SU-DHL-6 (cell line): ENCODE results near the gene CLP1.

Source experiments
- H2AFZ ChIP-seq: fragments of 200-600 bp; sonication (generic); 2 replicates; pipeline ENCODE4 v1.6.1; 2014; ENCODE audit warnings: low read depth, mild to moderate bottlenecking, moderate library complexity, mixed read lengths, antibody characterized with exemption, low read length; ENCODE audit not compliant: severe bottlenecking
- H3F3A ChIP-seq: fragments of 200-600 bp; shearing (Covaris generic); 2 replicates; pipeline ENCODE4 v1.6.0; 2016; ENCODE audit warnings: antibody characterized with exemption, mild to moderate bottlenecking; ENCODE audit not compliant: insufficient read depth
- H3K27ac ChIP-seq: fragments of 200-600 bp; sonication (generic); 2 replicates; pipeline ENCODE4 v1.5.1; 2016; ENCODE audit warnings: low read depth, mild to moderate bottlenecking, low read length, moderate library complexity, mixed read lengths
- H3K27me3 ChIP-seq: fragments of 200-600 bp; sonication (generic), shearing (Covaris generic); 2 replicates; pipeline ENCODE4 v1.6.0; 2014; ENCODE audit warnings: mild to moderate bottlenecking, low read length
- H3K36me3 ChIP-seq: fragments of 200-600 bp; sonication (generic); 2 replicates; pipeline ENCODE4 v1.6.1; 2014; ENCODE audit warnings: mild to moderate bottlenecking, low read length, mixed read lengths
- H3K4me2 ChIP-seq: fragments of 300-600, 200-600 bp; shearing (Covaris generic), sonication (generic); 2 replicates; pipeline ENCODE4 v1.6.0; 2014; ENCODE audit warnings: low read length, low read depth, mild to moderate bottlenecking; ENCODE audit not compliant: poor library complexity, severe bottlenecking
- H3K4me3 ChIP-seq: fragments of 200-600 bp; sonication (generic); 2 replicates; pipeline ENCODE4 v1.5.1; 2014; ENCODE audit warnings: antibody characterized with exemption, low read length, mild to moderate bottlenecking, mixed read lengths; ENCODE audit not compliant: insufficient read depth, poor library complexity, severe bottlenecking
- H3K79me2 ChIP-seq: fragments of 200-600 bp; sonication (generic); 2 replicates; pipeline ENCODE4 v1.6.1; 2014; ENCODE audit warnings: mild to moderate bottlenecking, low read length, moderate library complexity; ENCODE audit not compliant: insufficient read depth
- H3K9ac ChIP-seq: fragments of 200-600 bp; sonication (generic); 2 replicates; pipeline ENCODE4 v1.7.0; 2014; ENCODE audit warnings: mild to moderate bottlenecking, low read length
- H3K9me2 ChIP-seq: fragments of 200-600 bp; sonication (generic); replicated peaks from 2 replicates; pipeline ENCODE4 v1.6.1; 2014; ENCODE audit warnings: low read length; ENCODE audit not compliant: insufficient read depth
- H3K9me3 ChIP-seq: fragments of 200-600 bp; sonication (generic); 2 replicates; pipeline ENCODE4 v1.6.1; 2014; ENCODE audit warnings: low read length, mixed read lengths; ENCODE audit not compliant: insufficient read depth
- H4K20me1 ChIP-seq: fragments of 200-600 bp; sonication (generic); 2 replicates; pipeline ENCODE4 v1.6.1; 2014; ENCODE audit warnings: low read depth, mild to moderate bottlenecking, antibody characterized with exemption, low read length, moderate library complexity, mixed read lengths
- EZH2phosphoT487 ChIP-seq: fragments of 200-600 bp; sonication (generic), shearing (Covaris generic); conservative IDR thresholded peaks from 2 replicates; pipeline ENCODE4 v1.6.1; 2018; ENCODE audit warnings: mild to moderate bottlenecking, antibody characterized with exemption, low read length, moderate library complexity, mixed read lengths
- TF ChIP-seq, protein P1 (sequence below): fragments of 200-600 bp; sonication (generic); IDR thresholded peaks from one replicate; pipeline ENCODE4 v1.5.1; 2017; ENCODE audit warnings: antibody characterized with exemption, mild to moderate bottlenecking, low read length, moderate library complexity; ENCODE audit not compliant: insufficient read depth, poor library complexity, severe bottlenecking

The CLP1 gene

DNA sequence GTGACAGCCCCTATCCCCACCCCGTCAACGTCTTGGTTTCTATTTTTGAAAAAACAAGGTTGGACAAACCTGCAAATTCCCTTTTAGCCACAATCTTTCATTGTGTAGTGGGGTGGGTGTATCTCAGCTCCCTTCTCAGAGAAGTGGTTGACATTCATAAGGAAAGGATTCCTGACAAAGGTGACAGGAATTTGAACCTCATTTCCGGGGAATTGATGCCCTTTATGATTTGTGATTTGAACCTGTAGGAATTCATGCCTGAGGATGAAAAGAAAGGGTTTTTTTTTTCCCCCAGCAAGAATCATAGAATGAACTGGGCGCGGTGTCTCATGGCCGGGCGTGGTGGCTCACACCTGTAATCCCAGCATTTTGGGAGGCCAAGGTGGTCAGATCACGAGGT, 22.3 kb upstream of the CLP1 start:
- Histone ChIP-seq H3K4me3 (no peak overlapping the region), H3K9me2 (no peaks in the 10 kb centered on the region), H3K27me3 (no peaks in the 10 kb centered on the region), H3K9ac (no peak overlapping the region), H3K9me3 (no peaks in the 10 kb centered on the region), H3K4me2 (no peak overlapping the region), H3K79me2 (no peaks in the 10 kb centered on the region), H2AFZ (no peak overlapping the region), H3F3A (no peaks in the 10 kb centered on the region), H3K36me3 (no peaks in the 10 kb centered on the region), H4K20me1 (no peaks in the 10 kb centered on the region), H3K27ac (no peak overlapping the region)
- no peak for TF ChIP-seq EZH2phosphoT487
- TF ChIP-seq, protein P1, sequence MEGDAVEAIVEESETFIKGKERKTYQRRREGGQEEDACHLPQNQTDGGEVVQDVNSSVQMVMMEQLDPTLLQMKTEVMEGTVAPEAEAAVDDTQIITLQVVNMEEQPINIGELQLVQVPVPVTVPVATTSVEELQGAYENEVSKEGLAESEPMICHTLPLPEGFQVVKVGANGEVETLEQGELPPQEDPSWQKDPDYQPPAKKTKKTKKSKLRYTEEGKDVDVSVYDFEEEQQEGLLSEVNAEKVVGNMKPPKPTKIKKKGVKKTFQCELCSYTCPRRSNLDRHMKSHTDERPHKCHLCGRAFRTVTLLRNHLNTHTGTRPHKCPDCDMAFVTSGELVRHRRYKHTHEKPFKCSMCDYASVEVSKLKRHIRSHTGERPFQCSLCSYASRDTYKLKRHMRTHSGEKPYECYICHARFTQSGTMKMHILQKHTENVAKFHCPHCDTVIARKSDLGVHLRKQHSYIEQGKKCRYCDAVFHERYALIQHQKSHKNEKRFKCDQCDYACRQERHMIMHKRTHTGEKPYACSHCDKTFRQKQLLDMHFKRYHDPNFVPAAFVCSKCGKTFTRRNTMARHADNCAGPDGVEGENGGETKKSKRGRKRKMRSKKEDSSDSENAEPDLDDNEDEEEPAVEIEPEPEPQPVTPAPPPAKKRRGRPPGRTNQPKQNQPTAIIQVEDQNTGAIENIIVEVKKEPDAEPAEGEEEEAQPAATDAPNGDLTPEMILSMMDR = no peak

DNA sequence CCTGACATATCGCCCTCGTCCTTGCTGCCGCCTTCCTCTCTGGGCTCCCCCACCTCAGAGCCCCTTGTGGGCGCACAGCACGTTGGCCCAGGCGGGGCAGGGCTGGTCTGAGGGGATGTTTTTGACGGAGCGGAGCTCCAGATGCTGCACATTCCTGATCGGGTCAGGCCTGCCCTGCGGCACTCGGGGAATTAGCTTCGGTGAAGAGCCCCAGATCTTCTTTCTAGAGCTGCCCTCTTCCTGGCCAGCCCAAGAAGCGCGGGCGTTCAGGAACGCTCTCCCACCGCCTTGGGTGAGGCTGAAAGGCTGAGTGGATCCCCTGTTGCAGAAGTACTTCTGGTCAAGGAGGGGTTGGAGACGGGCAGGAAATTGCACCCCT, 19.9 kb upstream of the CLP1 start:
- H3K9ac ChIP-seq = no peak overlapping the region
- H3K27me3 ChIP-seq = no peaks in the 10 kb centered on the region
- no peak overlapping the region for H3K27ac ChIP-seq
- no peaks in the 10 kb centered on the region for H4K20me1 ChIP-seq
- no peak overlapping the region for H3K4me3 ChIP-seq
- H3K9me2 ChIP-seq = no peaks in the 10 kb centered on the region
- TF ChIP-seq, protein P1 = no peak
- TF ChIP-seq EZH2phosphoT487 = no peak
- H3K9me3 ChIP-seq = no peaks in the 10 kb centered on the region
- no peak overlapping the region for H3K4me2 ChIP-seq
- H3F3A ChIP-seq = no peaks in the 10 kb centered on the region
- no peaks in the 10 kb centered on the region for H3K36me3 ChIP-seq
- no peak overlapping the region for H2AFZ ChIP-seq
- H3K79me2 ChIP-seq = no peaks in the 10 kb centered on the region

DNA sequence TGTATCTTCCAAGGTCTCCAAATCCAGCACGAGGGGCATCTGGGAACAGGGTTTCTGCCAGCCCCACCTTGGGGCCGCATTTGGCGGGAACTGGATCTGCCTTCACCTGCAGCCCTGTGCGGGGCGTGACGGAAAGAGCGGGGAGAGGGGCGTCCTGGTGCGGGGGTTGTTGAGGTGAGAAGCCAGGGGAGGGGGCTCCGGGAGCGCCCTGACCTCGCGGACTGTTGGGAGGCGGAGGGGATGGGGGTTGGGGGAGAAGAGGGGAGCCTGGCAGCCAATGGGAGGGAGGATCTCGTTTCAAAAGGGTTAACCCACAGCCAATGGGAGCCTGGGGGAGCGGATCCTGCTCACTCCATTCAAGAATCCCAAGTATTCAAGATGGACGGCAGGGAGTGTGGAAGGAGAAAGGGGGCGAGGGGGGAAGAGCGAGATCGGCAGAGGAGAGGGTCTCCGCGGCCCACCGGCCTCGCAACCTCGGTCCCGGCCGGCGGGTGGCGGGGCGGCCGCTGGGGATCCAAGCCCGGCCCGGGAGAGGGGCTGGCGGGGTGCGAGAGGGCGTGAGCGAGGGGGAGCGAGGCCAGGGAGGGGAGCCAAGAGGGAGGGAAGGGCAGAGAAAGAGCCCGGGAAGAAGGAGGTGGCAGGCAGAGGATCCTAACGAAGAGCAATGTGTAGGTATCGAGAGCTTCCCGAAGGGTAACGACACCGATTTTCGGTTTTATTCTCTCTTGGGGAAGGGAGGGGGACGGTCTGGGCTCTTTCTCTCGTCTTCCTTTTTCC, 19.4 kb upstream of the CLP1 start:
- Histone ChIP-seq H3K4me2 (no peak overlapping the region), H2AFZ (no peak overlapping the region)

More for the DNA sequence above, 19.4 kb upstream of the CLP1 start:
- Histone ChIP-seq H4K20me1 (no peaks in the 10 kb centered on the region), H3K27ac (no peak overlapping the region), H3K79me2 (no peaks in the 10 kb centered on the region), H3K4me3 (no peak overlapping the region), H3K36me3 (no peaks in the 10 kb centered on the region), H3K9me3 (no peaks in the 10 kb centered on the region), H3K9ac (no peak overlapping the region), H3K9me2 (no peaks in the 10 kb centered on the region), H3K27me3 (no peaks in the 10 kb centered on the region), H3F3A (no peaks in the 10 kb centered on the region)
- TF ChIP-seq EZH2phosphoT487 = no peak
- TF ChIP-seq, protein P1 = no peak
